Islet precursor cell (in vitro differentiated cells): ENCODE data around the gene EMC1.
A peak's percentile ranks its signal among the peaks of the same experiment; 100 is the strongest.

Source experiments
- DNase-seq: peaks from one replicate; pipeline ENCODE4 v3.0.0-alpha.2; 2018

EMC1 gene

DNA sequence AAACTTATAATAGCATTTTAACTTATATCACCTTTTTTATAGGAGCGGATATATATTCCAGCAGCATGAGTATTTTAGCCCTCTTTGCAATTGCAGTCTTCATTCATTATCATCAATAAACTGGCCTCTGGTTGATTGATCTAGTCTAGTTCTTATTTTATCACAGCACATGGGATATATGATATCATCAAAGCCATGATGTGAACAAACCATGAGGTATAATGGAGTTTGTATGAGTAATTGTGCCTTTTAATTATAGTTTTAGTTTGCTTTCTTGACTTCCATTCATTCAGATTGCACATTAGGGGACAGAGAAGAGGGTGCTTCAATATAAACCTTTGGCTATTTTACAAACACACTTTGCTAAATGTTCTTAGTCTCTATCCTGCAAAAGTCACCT is 37.7 kb downstream of the EMC1 start:
- DNase-seq, result no peak

DNA sequence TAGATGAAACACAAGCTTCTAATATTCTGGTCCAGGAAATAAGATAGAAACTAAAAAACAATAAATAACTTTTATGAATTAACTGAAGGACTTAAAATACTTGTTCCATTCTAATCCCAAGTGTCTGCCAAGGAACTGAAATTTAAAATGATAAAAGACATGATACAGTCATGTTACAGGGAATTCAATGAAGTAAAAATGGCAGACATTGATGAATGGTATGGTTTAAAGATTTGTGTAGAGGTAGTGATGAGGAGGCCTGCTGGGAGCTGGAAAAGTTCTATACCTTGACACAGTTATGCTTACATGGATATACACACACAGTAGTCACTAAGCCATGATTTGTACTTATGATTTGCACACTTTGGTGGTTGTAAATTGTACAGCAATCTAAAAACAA is 39.2 kb downstream of the EMC1 start:
- no peak for DNase-seq

DNA sequence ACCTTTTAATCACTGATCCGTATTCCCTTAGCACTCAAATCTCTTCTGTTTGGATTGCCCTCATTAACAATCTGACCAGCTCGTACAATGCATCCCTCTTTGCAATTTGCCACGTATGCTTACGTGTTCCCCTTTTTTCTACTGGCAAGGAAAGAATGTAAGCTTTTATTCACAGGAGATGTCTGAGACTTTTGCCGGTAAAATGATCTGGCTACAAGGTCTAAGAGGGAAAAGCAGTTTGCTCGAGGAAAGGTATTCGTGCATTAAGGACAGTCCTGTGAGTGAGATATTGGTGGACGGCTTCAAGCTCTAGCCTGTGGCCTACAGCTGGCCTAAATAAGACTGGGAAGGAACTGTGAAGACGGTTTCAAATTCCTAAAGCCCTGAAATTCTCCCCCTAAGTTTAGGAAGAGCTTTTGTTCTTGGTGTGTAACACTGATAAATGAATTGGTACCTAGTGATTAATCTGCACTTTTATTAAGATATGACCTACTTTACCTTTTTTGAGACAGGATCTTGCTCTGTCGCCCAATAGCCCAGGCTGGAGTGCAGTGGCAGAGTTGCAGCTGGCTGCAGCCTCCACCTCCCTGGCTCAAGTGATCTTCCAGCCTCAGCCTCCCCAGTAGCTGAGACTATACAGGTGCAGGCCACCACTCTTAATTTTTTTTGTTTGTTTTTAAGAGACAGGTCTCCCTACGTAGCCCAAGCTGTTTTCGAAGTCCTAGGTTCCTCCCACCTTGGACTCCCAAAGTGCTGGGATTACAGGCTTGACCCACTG is 40.4 kb downstream of the EMC1 start:
- no peak for DNase-seq

DNA sequence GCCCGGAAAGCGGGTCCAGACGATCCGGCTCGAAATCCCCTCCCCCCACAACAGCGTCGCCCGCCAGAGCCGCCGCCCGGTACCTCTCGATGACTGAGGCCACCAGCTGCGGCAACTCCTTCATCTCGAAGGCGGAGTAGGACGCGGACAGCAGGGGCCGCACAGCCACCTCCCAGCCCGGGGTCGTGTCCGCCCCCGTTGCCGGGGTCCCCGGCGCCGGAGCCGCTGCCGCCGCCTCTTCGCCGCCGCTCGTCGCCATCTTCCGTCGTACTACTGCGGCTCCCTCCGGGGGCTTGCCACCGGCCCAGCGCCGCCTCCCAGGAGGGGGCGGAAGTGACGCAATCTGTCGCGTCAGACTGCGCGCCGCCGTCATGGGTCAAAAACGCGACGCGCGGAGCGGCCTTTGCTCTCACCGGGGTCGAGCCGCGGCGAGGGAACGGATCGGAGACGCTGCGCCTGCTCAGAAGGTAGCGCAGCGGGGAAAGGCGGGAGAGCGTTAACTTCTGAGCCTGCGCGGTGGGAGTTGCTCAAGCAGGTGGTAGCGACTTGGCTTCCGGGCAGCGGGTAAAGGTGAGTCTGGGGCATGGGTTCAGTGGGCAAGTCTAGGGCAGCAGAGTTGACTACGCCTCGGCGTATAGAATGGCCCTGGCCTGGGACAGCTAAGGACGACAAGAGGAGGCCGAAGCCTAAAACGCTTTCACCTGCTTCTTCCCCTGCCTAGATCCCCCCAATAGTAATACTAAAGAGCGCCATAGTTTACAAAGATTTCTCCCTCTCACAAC is 41.1 kb downstream of the EMC1 start, which contains the start of gene UBR4:
TSS of gene UBR4 (minus strand) at position 277 of the 782 bp plus-strand sequence. CDS start at position 259, 18 bp downstream.
- DNase-seq, result peak; percentile 98

DNA sequence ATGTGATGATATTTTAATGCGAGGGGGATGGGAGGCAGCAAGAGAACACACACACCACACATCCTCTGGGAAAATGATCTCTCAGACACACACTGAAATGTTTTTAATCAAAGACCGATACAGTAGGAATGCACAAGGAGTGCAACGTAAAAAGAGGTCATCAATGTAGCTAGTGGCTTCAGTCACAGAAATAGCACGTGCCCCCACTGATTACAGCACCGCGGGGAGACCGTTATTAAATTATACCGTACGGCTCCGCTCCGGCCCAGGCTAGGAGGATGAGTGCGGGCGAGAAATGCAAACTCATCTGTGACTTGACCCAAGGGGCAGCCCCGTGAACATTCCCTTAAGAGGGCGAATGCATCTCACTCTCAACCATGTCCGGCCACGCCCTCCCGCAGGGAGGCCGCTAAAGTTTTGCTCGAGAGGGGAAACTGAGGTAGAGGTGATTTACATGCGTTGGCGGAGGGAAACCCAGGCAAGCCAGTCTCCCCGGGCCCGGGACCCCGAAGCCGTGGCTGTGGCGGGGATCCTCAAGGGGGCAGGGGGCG is 41.8 kb downstream of the EMC1 start:
- peak; percentile 56 for DNase-seq

DNA sequence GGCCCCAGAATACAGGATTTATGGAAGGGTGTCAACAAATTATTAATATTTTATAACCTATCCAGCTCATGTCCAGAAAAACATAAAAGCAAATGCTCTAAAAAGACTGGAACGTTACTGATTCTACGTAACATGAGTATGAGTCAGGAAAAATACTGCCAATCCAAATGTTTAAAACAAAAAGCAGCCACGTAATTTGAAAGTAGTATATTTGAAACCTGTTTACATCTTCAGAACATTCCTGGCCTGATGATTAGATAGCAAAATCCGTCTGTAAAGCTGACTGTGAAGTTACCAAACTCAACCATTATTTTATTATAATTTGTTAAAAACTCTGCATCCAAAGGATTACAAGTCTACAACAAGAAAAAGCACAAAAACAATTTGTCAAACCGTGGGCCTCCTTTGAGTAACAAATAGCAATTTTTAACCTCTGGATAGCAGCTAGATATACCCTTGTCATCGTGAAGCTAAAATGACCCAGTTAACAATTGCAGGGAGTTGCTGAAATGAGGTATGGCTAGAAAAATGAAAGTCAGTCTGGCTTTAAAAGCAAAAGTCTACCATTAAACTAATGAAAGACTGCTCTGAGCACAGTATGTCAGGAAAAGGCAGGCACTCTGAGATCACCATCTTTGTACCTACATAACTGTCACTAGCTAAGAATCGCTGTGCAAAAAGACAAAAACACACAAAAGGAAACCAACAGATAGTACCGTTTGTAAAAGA is 42.5 kb downstream of the EMC1 start:
- no peak for DNase-seq

DNA sequence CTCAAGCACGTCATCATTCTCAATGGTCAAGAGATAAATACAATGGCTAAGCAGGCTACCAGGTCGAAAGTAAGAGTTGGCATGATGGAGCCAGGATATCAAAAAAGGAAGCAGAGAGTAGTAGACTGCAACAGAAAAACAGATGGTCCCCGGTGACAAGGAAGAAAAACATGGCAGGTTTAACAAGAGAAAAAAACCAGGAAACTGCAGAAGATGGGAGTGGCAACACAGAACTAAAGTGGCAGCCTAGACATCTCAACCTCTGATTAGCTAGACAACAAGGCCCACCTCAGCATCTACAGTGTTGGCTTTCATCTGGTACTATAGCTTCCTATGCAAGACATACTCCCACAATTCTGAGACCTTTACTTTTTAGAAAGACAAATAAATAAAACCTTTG is 44.4 kb downstream of the EMC1 start:
- no peak for DNase-seq

DNA sequence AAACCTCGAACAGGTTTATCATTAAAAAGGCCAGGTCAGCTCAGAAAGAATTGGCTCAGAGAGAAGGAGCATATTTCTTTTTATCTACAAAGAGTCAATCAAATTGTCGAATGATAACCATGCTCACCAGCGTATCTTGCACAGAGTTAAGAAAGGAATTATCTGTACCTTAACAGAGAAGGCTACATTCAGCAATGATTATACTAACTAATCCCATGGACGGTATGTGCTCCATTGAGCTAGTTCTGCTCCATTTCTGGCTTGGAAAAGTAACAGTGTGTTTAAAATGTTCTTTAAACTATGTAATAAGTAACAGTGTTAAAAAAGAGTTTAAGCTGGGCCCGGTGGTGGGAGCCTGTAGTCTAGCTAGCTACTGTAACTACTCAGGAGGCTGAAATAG is 45.5 kb downstream of the EMC1 start:
- no peak for DNase-seq

DNA sequence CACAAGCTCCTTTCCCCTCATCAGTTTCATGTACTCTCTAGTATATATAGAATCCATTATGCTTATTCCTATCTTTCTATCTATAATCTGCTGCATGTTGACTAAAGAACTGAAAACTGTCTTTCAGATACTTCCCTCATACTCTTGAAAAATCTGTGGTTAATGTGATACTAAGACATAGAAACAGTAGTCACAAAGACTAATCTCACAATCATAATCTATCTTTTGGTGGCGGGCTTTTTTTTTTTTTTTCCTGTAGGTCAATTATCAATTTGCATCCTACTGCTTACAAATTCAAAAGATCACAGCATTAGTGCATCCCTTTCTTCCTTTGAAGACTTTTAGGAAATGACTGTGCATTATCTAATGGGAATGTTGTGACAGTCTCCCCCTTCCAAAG is 45.9 kb downstream of the EMC1 start:
- no peak for DNase-seq

DNA sequence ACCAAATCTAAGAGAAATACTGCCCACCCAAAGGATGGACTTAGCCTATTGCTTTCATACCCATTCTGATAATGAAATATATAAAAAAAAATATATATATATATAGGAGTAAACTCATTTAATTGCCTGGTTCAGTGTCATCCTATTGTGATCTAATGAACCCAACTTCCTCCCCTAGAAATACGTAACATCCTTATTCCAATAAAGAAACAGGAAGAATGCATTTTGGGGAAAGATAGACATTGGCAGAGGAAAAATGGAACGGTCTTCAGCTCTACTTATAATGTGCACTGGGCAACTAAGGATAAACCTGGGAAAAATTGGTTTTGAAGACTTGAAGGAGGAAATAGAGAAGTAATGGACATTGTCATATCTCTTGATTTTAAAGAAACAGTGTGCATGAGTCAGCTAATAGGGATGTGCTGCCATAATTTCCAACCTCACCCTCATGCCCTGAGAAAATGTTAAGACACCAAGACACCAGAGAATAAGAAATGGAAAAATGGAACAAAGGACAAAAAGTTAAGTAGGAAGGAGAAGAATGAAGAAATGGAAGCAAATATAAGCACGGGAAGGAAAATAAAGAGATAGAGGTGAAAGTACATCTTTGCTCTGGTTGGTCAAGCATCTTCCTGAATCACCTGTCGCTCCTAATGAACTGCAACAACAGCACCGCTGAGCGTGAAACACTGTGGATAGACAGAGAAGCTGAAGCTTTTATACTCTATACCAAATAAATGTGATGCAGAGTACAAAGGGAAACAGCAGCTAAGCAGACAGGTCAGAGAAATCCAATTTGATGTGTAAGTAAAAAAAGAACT is 46.7 kb downstream of the EMC1 start:
- no peak for DNase-seq

DNA sequence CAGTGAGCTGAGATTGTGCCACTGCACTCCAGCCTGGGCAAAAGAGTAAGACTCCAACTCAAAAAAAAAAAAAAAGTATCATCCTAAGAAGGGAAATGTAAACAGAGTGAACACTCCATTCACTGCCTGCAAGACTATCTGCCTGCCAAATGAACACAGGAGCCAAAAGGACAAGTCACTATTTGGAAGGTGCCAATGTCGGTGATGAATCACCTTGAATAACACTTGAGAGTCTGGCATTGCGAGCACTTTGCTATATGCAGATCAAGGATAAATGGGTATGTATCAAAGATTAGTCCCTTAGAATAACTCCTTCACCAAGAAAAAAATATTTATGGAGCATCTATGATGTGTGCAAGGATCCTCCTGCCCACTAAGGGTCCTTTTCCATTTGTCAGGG is 47.9 kb downstream of the EMC1 start:
- DNase-seq, result no peak

DNA sequence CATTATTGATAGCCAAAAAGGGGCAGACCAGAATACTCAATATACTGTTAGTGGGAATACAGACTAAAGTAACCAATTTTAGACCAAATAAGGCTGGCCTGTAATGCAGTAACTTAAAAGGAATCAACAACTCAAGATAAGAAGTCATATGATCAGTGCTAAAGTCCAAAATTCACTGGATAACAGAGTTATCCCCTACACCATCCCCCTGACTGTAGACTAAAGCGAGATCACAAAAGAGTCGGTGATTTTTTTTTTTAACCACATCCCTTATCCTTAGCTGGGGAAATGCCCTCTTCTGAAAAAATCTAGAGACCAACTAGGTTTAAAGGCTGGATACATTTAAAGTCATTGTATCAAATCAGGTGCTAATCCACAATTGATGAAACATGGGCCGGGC is 48.9 kb downstream of the EMC1 start:
- DNase-seq, result no peak

DNA sequence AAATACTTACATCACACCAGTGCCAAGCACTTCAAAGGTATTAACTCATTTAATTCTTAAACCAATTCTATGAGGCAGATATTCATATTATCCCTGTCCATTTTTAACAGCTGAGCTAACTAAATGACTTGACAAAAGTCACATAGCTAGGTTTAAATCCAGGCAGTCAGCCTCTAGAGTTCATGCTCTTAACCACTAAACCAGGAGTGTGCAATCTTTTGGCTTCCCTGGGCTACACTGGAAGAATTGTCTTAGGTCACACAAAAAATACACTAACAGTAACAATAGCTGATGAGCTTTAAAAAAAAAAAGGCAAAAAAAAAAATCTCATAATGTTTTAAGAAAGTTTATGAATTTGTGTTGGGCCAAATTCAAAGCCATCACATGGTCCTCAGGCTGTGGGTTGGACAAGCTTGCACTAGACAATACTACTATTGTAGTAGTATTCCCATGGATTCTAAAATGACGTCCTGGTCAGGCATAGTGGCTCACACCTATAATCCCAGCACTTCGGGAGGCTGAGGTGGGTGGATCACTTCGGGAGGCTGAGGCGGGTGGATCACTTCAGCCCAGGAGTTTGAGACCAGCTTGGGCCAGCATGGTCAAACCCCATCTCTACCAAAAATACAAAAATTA is 51.2 kb downstream of the EMC1 start:
- DNase-seq, result no peak

DNA sequence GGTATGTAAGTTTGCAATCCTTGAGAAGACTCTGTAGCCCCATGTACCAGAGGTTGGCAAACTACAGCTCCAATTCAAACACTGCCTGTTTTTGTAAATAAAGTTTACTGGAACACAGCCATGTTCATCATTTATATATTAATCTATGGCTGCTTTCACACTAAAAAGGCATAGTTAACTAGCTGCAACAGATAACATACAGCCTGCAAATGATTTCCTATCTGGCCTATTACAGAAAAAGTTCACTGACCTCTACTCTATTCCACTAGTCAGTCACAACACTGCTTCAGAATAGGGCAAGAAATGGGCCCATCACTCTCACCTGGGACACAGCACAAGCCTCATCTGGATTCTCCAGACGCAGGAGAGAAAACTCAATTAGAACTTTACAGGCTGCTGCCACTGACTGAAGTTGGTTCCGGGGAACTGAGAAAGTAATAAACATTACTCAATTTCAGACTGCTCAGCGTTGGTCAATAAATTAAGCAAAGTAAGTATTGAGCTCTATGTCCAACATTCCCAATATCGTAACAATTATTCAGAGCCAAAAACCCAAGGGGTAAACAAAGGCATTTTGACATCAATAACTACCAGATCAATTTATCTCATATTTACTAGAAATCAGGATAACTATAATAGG is 51.9 kb downstream of the EMC1 start:
- DNase-seq, result no peak

DNA sequence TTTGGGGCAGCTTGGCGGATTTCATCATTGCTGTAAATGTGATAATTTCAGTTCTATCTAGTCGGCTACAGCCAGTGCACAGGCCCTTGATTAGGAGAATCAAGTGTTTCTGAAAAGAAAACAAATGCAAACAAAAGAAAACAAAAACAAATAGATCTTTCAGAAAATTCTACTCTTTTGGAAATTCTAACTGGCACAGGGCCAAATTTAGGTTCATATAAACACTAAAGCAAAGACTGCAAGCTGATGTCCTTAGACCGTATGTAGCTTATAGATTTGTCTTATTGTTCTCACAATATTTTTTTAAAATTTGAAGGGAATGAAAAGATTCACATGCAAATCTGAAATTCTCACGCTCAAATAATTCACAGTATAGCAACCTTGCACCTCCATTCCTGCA is 52.5 kb downstream of the EMC1 start:
- DNase-seq, result no peak

DNA sequence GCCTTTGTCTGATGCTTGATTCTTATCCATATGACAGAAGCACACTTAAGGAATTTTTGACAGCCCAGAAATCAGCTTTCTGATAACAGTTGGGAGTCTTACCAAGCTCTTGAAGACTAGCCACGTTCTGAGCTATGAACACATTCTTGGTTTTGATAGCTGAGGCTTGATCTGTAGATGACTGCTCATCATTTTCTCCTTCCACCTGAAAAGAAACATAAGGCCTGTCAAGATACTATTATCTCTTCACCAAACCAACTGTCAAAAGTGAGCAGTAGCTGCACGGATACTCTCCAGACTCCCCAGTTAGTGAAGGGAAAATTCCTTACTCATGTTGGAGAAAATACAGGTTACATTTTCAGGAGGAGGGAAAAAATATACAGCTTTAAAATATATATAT is 53.5 kb downstream of the EMC1 start:
- no peak for DNase-seq

DNA sequence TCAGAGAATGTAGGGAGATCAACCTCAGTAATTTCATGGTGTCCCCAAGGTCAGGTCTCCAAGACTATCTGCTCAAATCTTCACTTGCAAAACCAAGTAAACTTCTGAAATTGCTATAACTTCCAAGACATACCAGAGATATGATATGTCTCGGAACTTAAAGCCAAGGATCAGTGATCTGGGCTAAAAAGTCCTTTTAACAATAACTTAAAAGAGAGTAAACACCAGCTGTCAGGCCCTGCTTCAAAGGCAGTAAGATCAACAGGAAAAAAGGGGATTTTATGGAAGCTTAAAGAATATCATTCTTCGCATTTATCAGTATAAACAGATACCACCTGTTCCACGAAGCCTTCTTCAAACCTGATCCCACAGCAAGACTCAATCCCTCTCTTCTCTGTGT is 55.0 kb downstream of the EMC1 start:
- DNase-seq, result no peak

DNA sequence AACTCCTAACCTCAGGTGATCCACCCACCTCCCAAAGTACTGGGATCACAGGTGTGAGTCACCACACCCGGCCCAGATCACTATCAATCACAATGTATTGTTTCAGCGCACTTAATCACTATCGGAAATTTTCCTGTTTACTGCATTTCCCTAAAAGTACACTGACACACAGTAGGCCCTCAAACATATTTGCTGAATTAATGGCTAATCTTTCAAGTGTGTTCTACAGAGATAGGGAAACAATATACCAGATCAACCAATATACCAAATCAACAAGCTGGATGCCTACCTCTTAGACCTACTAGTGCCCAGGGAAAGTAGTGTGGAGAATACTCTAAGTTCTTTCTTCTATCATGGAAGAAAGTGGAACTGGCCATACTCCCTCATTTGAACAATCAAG is 58.3 kb downstream of the EMC1 start:
- no peak for DNase-seq

DNA sequence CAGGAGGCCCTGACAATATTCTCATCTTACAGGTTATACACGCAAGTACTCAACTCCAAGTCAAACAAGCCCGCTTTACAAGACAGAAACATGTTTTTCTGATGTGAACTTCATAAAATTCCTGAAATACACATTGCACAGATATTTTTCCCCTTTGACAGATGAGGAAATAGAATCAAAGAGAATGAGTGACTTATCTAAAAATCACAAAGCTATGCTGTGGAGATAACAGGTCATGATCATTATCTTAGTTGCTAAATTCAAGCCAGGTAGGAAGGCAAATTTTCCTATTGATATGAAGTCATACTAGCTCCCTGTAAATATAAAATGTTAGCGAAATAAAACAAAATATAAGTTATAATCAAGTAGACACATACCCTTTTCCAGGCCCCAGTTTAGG is 59.5 kb downstream of the EMC1 start:
- no peak for DNase-seq

DNA sequence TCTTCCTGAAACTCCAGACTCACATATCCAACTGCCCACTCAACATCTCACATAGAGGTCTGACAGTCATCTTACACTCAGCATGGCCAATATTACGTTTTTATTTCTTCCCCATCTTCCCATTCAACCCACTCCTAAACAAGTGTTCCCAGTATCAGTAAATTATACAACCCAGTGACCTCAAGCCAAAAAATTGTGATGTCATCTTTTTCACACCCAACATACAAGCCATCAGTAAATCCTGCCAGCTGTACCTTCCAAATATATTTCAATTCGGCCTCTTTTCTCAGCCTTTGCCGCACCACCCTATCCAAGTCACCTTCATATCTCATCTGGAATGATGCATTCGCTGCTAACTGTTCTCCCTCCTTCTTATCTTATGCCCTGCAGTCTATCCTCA is 60.9 kb downstream of the EMC1 start:
- DNase-seq, result no peak

DNA sequence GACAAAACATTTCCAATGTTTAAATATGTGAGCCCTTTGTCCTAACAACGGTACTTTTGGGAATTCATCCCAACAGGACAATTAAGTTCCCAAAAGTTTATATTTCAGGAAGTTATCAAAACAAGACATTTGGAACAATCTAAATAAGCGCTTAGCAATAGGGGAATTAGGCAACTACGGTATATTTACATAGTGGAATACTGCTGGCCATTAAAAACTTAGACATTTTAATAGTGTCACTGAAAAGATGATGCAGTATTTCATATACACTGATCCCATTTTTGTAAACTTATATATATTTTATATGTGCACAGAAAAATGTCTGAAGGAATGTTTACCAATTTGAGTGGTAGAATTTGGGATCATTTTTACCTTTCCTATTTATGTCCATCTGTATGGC is 62.1 kb downstream of the EMC1 start:
- no peak for DNase-seq

DNA sequence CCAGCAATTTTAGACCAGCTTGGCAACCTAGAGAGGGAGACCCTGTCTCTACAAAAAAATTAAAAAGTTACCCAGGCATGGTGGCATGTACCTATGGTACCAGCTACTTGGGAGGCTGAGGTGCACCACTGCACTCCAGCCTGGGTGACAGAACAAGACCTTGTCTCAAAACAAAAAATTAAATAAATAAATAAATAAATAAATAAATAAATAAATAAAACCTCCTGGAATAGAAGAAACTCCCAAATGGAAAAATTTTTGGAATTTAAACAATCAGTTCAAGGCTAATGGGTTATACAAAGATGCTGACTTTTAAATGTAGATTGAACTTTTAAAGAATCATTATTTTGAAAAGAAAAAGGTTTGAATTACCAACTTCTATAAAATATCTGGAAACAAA is 63.5 kb downstream of the EMC1 start:
- DNase-seq, result no peak
